MG63 (cell line): ENCODE measurements around the gene TMEM126A. TPM values are rescaled to one million over a fixed set of nuclear protein-coding genes. Genes with fewer than 3 reads are reported as not detected.

Source experiments
- total RNA-seq: library from RNA; depleted of rRNA; stranded (reverse); fragments of >200 nt; shearing (Covaris generic); gene quantifications from 2 replicates; pipeline ENCODE4 v1.2.3, GENCODE V29; 2014; ENCODE audit warnings: low replicate concordance; rRNA removed

Gene TMEM126A
- total RNA-seq, 1 experiment from 2014 or later = 63.7 TPM

Other genes with a start within 250 kb of the TMEM126A start
- gene DLG2, start 20.6 kb upstream of the TMEM126A start, total RNA-seq = 0.10 TPM in 1 of 2 replicates, not detected in the other
- 39.6 and 65.9 TPM in 2 replicates for gene TMEM126B, start 19.4 kb upstream of the TMEM126A start, total RNA-seq
- 31.8 and 34.4 TPM in 2 replicates for gene CREBZF, start 17.2 kb downstream of the TMEM126A start, total RNA-seq
- gene CCDC89, start 38.2 kb downstream of the TMEM126A start, total RNA-seq = not detected in 2 replicates
- 17.3 and 37.4 TPM in 2 replicates for gene SYTL2, start 163.2 kb downstream of the TMEM126A start, total RNA-seq
- not detected in 2 replicates for gene CCDC83, start 207.4 kb downstream of the TMEM126A start, total RNA-seq